ENCODE measurements around the gene ABCA5.
"Not testable (repeated sequence)": the region's sequence is repeated elsewhere in the genome, so short reads cannot be mapped to it uniquely, and the experiment has no call there.

The ABCA5 gene

DNA sequence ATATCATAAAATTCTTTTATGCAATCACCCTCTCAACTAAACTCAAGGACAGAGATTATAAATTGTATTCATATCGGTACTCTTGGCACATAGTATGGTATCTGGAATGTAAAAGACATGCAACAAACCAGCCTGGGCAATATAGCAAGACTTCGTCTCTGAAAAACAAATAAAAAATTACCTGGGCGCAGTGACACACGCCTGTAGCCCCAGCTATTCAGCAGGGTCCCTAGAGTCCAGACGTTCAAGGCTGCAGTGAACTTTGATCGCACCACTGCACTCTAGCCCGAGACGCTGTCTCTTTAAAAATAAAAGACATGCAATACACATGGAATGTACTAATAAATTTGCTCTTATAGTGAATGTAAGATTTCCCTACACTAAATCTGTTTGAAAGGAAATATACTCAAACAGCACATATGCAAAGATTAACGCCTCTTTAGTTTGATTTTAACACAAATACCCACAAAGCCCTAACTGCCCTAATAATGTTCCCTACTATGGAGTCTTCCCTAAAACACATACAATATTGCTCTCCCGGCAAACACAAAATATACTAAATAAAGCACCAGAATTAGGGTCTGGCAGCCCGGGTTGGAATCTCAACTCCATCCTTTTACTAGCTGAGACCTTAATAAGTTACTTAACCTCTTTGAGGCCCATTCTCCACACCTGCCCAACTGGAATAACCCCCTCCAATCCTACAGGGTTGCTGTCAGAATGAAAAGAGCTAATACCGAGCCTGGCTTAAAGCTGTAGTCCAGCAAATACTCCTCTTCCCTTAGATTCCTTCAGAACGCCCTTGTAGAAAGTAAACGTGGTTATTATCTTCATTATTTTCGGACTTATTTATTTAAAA is 1.2 kb downstream of the ABCA5 start:
- DNase-seq (ENCODE audit: low read depth), result no peak

DNA sequence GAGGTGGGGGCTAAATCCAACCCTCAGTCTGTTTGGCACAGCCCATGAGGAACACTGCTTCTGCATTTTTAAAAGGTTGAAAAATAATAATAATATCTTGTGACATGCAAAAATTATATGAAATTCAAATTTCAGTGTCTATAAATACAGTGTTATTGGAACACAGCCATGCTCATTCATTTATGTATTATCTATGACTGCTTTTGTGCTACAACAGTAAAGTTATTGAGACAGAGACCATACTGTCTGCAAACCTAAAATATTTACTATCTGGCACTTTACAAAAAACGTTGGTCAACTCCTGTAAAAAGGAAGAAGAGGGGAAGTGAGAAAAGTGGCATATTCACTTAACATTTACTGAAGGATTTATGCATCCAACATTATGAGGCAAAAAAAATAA is 3.1 kb downstream of the ABCA5 start:
- DNase-seq (ENCODE audit: low read depth), result no peak

DNA sequence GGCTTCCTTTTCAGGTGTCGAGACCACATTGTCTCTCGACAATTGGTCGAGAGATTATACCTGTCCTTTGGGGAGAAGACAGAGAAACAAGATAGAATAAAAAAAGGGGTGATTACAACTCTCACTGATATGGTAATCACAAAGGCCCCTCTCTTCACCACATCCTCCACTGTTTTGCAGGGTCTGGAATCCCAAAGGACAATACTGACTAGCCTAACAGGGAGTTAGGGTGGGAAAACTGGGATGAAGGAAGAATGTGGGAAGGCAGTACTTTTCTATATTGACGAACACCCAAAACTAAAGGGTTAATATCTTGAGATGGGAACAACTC is 6.1 kb downstream of the ABCA5 start:
- DNase-seq (ENCODE audit: low read depth), result no peak

- no peak for DNase-seq (ENCODE audit: low read depth)
These were observed 6.6 kb downstream of the ABCA5 start for GRCh38 chr17:69320210-69320907.

- DNase-seq (ENCODE audit: low read depth), result no peak
These were observed 9.3 kb downstream of the ABCA5 start for GRCh38 chr17:69317625-69318024.

DNA sequence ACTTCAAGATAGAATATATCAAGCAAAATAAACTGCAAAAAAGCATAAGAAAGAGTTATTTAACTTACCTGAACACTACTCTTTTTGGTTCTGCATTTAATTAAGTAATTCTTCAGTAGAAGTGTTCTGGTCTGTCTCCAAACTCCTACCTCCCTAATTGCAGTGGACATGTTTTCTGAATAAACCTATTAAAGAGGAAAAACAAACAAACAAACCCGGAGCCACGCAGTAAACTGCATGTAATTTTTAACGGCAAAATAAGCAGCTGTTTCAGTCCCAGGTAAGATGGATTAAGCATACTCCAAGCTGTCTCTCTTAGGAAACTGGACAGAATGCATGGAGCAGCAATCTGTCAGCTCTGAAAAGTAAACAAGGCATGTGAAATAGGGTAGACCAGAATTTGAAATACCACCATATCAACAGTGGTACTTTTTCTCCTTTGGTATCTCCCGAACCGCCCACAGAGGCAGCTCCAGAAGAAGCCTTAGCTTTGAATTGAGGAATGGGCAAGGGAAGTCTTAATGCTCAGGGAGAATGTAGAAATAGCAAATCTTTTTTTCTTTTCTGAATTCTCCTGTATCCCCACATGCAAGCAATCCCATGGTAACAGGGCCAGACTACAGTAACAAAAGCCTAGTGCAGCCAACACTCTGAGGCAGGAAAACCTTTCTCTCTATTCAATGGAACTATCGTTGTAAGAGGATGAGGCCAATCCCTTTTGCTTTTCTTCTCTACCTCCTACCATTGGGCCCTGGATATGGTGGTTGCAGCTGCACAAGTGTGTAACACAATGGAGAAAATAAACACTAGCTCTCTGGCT is 12.5 kb downstream of the ABCA5 start:
- DNase-seq (ENCODE audit: low read depth), result no peak

GRCh38 chr17:69305177-69305576 is 21.8 kb downstream of the ABCA5 start:
- no peak for DNase-seq (ENCODE audit: low read depth)

GRCh38 chr17:69302682-69303081 is 24.3 kb downstream of the ABCA5 start:
- no peak for DNase-seq (ENCODE audit: low read depth)

GRCh38 chr17:69300222-69300621 is 26.7 kb downstream of the ABCA5 start:
- DNase-seq (ENCODE audit: low read depth), result no peak

DNA sequence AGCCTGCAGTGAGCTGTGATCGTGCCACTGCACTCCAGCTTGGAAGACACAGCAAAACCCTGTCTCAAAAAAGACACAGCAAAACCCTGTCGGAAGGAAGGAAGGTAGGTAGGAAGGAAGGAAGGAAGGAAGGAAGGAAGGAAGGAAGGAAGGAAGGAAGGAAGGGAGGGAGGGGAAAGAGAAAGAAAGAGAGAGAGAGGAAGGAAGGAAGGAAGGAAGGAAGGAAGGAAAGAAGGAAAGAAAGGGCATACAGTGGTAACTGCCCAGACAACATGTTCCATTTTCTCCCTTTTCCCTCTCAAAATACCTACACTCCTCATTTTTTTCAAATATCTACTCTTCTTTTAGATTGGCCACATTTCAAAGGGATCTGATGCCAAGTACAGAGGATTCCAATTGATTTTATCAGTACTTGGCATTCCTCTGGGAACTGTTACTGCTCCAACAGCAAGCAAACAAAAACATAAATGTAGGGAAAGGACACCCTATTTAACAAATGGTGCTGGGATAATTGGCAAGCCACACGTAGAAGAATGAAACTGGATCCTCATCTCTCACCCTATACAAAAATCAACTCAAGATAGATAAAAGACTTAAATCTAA is 28.7 kb downstream of the ABCA5 start:
- DNase-seq (ENCODE audit: low read depth), result not testable (repeated sequence)

GRCh38 chr17:69287168-69287567 is 39.8 kb downstream of the ABCA5 start:
- no peak for DNase-seq (ENCODE audit: low read depth)

DNA sequence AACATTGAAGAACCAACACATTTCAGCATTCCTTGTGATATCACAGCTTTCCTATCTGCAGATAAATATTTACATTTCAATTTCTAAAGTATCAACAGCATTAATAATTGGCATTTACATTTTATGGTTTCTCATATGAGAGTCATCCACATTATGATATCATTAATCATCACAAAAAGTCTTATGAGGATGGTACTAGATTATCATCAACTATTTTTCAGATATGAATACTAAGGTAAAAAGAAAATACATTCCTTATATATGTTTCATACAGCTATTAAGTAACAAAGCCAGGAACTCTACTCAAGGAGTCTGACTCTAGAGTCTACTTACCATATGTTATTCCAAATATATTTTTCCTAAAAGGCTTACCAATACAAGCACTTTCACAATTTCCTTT is 40.7 kb downstream of the ABCA5 start:
- no peak for DNase-seq (ENCODE audit: low read depth)

DNA sequence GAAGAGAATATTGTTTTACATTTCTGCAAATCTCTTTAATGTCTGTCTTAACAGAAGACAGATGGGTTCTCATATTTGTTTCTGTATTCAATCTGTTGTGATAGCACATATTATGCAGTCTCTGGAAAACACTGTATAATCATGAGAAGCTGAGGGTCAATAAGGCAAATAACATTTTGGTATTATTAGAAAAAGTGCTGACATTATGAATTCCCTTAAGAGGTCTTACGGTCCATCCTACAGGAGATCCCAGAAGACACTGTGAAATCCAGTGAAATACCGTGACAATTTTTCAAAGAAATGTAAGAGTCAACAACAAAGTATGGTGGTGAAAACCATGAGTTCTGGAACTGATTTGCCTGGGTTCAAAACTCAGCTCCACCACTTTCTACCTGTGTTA is 42.3 kb downstream of the ABCA5 start:
- no peak for DNase-seq (ENCODE audit: low read depth)

DNA sequence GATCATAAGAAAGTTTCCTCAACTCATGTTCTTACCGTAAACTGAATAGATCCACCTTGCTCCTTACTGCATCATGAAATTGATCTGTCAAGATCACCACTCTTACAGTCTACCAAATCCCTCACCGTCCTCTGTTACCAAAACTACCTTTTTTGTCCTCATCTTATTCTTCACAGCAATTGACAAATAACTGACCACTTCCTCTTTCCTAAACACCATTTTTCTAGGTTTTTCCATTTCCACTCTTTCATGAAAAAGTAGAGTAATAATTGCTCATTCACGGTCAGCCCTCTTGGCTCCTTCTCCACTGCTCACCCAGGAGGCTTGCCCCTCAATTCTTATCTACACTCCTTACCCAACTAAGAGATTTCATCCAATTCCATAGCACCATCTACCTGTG is 44.9 kb downstream of the ABCA5 start:
- DNase-seq (ENCODE audit: low read depth), result no peak

DNA sequence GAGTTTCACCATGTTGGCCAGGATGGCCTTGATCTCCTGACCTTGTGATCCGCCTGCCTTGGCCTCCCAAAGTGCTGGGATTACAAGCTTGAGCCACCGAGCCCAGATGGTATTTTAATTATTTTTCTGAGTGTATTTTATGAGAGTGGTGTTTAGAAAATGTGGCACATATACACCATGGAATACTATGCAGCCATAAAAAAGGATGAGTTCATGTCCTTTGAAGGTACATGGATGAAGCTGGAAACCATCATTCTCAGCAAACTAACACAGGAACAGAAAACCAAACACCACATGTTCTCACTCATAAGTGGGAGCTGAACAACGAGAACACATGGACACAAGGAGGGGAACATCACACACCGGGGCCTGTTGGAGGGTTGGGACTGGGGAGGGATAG is 50.7 kb downstream of the ABCA5 start:
- not testable (repeated sequence) for DNase-seq (ENCODE audit: low read depth)

- DNase-seq (ENCODE audit: low read depth), result no peak
These were observed 51.2 kb downstream of the ABCA5 start for GRCh38 chr17:69275751-69276150.

- DNase-seq (ENCODE audit: low read depth), result no peak
These were observed 55.9 kb downstream of the ABCA5 start for GRCh38 chr17:69271023-69271422.

DNA sequence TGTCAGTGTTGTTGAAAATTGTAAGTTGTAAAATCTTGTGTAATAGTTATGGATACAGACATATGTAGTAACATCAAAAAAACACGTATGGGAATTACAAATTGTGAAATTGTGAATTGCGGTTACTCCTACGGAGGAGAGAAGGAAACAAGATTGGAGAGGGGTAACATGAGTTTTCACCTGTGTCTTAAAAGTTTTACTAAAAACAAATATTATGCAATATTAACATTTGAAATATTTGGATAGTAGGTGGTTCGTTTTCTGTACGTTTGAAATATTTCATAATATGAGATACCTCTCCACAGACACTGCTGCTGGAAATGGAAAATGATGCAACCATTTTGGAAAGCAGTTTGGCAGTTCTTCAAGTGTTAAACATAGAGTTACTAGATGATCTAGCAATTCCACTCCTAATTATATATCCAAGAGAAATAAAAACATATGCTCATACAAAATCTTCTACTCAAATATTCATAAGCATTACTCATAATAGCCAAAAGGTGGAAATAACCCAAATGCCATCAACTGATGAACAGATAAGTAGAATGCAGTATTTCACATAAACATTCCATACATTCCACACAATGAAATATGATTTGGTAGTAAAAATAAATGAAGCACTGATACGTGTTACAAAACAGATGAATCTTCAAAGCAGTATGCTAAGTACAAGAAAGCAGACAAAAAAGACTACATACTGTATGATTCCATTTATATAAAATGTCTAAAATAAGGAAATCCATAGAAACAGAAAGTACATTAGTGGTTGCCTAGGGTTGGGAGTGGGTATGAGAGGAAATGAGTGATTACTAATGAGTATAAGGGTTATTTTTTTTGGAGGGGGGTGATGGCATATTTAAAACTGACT is 57.6 kb downstream of the ABCA5 start:
- no peak for DNase-seq (ENCODE audit: low read depth)

DNA sequence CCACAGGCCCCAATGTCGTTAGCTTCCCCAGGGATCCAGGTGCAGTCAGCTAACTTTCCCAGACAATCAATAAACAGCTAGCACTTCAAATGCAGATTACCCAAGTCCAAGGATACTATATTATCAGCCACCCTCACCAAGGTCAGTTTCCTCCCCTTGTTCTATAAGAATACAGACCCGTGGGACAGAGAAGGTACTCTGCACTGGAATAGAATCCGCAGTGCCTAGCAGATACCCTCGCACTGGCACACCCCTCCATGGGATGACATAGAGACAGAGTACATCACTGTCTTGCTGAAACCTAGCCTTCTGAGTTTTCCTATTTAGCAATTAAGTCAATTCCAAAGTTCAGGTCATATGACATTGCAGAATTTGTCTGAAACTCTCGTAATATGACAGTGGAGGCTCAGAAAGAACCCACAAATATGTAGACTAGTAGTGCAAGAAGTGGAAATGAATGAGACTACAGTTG is 58.4 kb downstream of the ABCA5 start:
- no peak for DNase-seq (ENCODE audit: low read depth)

DNA sequence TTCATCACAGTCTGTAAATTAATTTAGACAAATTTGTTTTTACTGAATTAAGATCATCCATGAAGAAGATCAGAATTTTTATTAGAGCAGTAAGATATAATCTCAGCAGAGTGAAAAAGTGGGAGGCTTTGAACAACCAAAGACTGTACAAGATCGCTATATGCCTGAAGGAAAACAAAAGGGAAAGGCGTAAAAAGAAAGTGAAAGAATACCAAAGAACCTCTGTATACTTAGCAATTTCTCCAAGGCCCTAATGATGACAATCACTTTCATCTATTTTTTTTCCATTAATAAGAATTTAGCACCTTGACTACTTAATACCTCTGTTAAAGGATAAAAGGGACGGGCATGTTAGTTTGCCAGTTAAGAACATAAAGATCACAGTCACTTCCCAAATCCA is 59.7 kb downstream of the ABCA5 start:
- DNase-seq (ENCODE audit: low read depth), result no peak

GRCh38 chr17:69265873-69266272 is 61.1 kb downstream of the ABCA5 start:
- DNase-seq (ENCODE audit: low read depth), result no peak
